ENCODE results near the gene NRBF2. TPM values are rescaled to one million over a fixed set of nuclear protein-coding genes. Genes with fewer than 3 reads are reported as not detected.
"Not testable (repeated sequence)": the region's sequence is repeated elsewhere in the genome, so short reads cannot be mapped to it uniquely, and the experiment has no call there.

The NRBF2 gene
- 10.4 TPM for total RNA-seq
- long read RNA-seq, transcript NRBF2-201 (4 exons, 1,853 nt), result major isoform, 8 of 9 reads
- long read RNA-seq, partial matches to known transcripts, result 0 of 9 reads
- long read RNA-seq, other reads (novel, unspliced or antisense), result 1 of 9 reads

DNA sequence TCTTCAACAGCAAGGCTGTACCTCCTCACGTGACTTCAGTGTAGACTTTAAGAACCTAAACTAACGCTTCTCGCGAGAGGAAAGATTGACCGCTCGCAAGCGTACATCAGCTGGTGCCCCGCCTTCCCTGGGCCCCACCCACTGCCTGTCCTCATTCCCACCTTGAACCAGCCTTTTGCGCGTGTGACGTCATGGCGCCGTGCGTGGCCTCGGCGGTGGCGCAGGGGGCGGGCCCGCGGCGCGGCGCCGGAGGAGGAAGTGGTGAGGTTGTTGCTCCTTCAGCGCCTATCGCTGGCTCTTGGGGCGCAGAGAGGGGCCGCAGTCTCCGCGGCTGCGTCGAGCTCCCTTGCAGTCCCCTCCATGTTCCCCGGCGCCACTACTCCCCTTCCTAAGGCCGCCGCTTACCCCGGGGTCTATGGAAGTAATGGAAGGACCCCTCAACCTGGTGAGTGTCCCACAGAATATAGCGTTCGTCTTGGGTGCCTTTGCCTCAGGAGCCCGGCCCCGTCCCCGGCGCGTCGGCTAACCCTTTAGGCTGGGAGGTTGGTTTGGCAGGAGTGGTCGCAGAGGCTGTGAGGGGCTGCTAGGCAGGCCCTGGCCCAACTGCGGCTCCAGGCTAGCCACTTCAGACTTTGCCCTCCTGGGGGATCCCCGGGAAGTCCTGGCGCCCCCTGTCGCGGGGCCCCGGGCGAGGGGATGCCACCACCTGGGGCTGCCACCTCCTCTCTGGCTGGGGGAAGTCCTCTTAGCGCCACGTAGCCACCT lies at the start of gene NRBF2:
NRBF2 (plus strand) TSS at position 273 of the 765 bp plus-strand sequence; CDS start at position 416, 143 bp downstream.
- peak; percentile 100 for ATAC-seq

DNA sequence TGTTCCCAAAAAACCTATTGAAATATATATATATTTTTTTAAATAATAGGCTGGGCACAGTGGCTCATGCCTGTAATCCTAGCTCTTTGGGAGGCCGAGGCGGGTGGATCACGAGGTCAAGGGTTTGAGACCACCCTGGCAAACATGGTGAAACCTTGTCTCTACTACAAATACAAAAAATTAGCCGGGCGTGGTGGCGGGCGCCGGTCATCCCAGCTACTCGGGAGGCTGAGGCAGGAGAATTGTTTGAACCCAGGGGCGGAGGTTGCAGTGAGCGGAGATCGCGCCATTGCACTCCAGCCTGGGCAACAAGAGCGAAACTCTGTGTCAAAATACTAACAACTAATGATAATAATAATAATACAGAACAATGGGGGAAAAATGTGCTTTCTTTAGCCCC lies 49.7 kb upstream of the NRBF2 start:
- DNase-seq (ENCODE audit: missing footprints); ATAC-seq: not testable (repeated sequence)
- intact Hi-C loops (cut with DNase I), result loop anchor here (5.0 to 10.0 kb wide), 2 partner anchors 71 to 471 kb away; no protein-coding TSS in a partner anchor

More for the DNA sequence above, at the start of gene NRBF2:
- intact Hi-C loops (cut with DNase I), result loop anchor here (2.0 kb wide), 1 partner anchor 18 kb away; no protein-coding TSS in a partner anchor
- peak; percentile 99 for DNase-seq (ENCODE audit: missing footprints)

DNA sequence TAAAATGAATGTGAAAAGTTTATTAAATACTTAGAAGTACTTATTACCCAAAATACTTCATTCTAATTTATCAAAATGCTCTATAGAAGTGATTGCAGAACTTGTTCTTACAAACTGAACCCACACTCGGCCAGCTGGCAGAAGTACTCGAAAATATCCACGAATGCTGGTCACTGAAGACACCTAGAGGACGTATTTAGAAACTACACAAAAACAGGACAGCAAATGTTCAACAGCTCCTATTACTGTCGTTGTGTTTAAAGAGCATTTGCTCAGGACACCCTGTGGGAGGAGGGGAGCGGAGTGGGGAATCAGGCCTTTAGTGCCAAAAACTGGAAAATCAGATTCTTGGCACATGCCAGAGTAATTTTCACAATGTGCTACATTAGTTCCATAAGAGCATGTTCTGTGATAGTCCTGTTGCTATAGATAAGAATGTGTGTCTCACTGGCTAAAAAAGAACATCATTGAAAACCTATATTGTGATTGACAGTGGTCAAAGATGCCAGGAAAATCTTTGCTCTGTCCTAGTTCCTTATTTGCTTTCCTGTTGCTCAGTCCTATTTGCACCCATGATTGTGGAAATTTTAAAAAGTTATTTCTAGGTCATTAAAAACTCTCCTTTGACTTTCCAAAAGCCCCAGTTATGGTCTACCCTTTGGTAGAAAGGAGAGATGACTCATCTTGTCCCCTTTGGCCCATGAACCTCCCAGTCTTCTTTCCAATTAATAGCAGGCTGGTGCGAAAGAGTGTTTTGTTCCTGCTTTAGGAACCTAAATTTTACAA lies 49.0 kb upstream of the NRBF2 start:
- intact Hi-C loops (cut with DNase I), result loop anchor here (1.0 to 10.0 kb wide), 4 partner anchors 71 to 490 kb away; no protein-coding TSS in a partner anchor
- DNase-seq (ENCODE audit: missing footprints) (peak; percentile 74), ATAC-seq (peak; percentile 91)

DNA sequence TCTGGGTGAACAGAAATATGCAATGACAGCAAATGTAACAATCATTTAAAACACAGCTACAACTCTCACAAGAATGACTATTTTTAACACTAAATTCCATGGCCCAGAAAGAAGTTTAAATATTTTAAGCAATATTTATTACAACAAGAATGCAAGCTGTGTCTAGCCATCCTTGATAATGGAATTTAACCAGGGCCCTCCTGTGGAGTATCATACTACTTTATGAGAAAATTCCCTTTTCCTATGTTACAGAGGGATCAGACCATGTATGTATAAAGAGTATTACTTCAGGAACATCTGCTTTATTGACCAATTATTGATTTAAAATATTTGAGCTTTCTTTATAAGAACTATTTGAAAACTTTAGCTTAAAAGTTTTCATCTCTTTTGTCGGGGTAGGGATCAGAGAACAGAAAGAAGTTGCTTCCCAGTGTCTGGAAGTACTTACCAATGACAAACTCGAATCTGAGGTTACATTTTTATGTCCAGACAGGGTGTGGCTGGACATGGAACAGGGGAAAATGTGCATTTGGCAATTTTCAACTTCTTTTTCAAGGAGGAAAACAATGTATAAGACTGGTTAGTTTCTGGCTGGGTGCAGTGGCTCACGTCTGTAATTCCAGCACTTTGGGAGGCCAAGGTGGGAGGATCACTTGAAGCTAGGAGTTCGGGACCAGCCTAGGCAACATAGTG lies 48.3 kb upstream of the NRBF2 start:
- no peak for DNase-seq (ENCODE audit: missing footprints)
- no peak for ATAC-seq
- intact Hi-C loops (cut with DNase I), result loop anchor here (1.0 to 10.0 kb wide), 5 partner anchors 70 to 648 kb away; no protein-coding TSS in a partner anchor

DNA sequence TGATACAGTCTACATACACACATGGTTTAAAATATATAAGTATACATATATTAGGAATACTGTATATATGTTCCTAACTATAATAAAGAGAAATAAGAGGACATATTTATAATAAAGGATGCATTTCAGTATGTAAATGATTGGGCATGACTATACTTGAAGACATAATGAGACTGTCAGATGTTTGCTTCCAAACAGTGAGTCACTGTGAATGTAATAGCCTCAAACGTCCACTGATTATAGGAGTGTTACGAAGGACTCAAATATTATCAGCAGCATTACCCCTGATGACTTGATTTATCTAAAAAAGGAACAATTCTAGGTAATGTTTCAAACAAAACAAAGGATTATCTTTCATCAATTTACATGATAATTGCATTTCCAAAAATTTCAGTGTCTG lies 39.9 kb upstream of the NRBF2 start:
- intact Hi-C loops (cut with DNase I), result no loop called here
- DNase-seq (ENCODE audit: missing footprints), result no peak
- no peak for ATAC-seq

DNA sequence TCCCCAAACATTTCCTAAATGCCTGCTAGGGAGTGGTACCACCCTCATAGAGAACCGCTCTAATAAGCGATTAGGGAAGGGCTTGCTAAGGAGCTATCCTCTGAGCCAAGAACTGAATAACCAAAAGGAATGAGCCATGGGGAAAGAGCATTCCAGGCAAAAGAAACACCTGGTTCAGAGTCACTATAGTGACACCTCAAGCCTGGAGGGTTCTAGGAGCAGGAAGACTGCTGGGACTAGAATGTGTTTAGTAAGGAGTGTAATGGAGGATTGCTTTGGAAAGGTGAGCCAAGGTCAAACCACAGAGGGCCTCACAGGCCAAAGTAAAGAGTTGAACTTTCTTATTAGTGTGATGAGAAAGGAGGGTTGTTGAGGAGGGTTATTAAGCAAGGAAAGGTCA lies 38.7 kb upstream of the NRBF2 start:
- no peak for ATAC-seq

DNA sequence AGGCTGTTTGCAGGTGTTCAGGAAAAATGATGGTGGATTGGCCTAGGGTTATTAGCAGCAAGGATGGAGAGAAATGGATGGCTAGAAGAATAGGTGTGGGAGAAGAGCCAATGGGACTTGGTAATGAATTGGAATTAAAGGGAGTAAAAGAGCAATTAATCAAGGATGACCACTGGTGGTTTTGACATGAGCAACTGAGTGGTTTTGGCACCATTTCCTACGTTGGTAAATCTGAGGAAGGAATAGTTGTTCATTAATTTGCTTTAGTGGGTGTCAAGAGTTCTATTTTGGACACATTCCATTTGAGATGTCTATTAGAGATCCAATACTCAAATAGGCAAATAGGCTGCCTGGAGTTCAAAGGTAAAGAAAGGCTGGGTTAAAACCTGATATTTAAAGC lies 38.2 kb upstream of the NRBF2 start:
- ATAC-seq (no peak), DNase-seq (ENCODE audit: missing footprints) (no peak)
- intact Hi-C loops (cut with DNase I), result no loop called here

More for the DNA sequence above, 38.7 kb upstream of the NRBF2 start:
- intact Hi-C loops (cut with DNase I), result no loop called here
- no peak for DNase-seq (ENCODE audit: missing footprints)

DNA sequence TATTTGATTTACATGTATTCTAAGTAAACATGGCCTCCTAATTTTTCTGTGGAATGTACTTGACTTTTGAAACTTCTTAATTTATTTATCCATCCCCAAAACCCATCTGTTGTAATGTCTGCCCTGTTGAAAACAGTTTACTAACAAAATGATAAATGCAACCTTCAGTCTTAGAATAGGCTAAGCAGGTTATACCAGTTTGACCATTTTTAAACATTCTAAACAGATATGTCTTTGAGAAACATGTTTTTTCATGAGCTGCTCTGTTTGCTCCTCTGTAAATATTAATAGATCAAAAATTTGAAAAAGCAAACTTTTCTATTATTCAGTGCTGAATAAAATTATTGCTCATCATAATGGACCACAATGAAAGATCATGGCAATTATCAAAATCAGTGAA lies 33.4 kb upstream of the NRBF2 start:
- no peak for DNase-seq (ENCODE audit: missing footprints)
- ATAC-seq, result no peak
- intact Hi-C loops (cut with DNase I), result no loop called here

DNA sequence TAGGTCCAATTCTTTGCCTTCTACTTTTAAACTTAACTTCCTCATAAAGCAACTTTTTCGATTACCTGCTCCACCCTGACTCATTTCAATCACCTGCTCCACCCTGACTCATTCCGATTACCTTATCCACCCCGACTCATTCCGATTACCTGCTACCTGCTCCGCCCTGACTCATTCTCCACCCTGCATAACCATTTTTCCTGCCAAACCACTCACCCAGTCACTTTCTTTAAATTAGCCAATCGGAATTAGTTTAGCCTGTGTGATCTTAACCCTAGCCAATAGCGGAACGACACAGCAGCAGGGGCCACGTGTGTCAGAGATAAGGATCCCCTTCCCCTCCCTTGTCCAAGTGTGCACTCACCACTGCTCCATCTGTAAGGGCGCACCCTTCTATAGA lies 32.0 kb upstream of the NRBF2 start:
- ATAC-seq; DNase-seq (ENCODE audit: missing footprints); intact Hi-C loops (cut with DNase I): not testable (repeated sequence)

DNA sequence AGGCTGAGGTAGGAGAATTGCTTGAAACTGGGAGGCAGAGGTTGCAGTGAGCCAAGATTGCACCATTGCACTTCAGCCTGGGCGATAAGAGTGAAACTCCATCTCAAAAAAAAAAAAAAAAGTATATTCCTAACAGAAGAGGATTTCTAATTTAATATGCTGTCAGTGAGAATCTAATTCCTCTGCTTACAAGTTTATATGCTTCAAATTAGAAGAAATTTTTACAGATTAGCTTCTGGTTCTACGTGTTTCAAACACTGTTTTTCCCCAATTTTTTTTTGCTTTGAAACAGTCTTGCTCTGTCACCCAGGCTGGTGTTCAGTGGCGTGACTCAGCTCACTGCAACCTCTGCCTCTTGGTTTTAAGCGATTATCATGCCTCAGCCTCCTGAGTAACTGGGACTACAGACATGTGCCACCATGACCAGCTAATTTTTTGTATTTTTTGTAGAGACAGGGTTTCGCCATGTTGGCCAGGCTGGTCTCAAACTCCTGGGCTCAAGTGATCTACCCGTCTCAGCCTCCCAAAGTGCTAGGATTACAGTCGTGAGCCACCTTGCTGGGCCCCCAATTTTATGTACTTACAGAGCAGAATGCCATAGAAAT lies 30.7 kb upstream of the NRBF2 start:
- intact Hi-C loops (cut with DNase I); DNase-seq (ENCODE audit: missing footprints); ATAC-seq: not testable (repeated sequence)

DNA sequence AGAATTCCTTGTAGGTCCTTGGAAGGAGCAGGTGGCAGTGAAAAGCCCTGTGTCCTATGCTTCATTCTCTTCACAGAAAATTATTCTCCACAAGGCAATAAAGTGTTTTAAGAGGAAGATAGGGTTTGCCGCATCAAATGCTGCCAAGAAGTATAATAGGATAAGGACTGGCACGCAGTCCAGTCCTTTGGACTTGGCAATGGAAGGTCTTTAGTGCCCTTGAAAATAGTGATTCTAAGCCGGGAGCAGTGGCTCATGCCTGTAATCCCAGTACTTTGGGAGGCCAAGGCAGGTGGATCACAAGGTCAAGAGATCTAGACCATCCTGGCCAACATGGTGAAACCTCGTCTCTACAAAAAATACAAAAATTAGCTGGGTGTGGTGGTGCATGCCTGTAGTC lies 29.9 kb upstream of the NRBF2 start:
- ATAC-seq; intact Hi-C loops (cut with DNase I); DNase-seq (ENCODE audit: missing footprints): not testable (repeated sequence)

DNA sequence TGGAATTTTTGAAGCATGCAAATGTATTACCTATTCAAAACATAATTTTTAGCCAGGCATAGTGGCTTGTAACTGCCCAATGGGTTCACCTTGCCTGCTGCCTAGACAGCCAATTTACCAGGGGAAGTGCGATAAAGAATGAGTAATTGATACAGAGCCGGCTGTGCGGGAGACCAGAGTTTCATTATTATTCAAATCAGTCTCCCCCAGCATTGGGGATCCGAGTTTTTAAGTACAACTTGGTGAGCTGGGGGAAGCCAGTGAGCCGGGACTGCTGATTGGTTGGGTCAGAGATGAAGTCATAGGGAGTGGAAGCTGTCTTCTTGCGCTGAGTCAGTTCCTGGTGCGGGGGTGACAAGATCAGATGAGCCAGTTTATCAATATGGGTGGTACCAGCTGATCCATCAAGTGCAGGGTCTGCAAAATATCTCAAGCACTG lies 29.1 kb upstream of the NRBF2 start:
- DNase-seq (ENCODE audit: missing footprints) (no peak), ATAC-seq (no peak)
- intact Hi-C loops (cut with DNase I), result no loop called here

DNA sequence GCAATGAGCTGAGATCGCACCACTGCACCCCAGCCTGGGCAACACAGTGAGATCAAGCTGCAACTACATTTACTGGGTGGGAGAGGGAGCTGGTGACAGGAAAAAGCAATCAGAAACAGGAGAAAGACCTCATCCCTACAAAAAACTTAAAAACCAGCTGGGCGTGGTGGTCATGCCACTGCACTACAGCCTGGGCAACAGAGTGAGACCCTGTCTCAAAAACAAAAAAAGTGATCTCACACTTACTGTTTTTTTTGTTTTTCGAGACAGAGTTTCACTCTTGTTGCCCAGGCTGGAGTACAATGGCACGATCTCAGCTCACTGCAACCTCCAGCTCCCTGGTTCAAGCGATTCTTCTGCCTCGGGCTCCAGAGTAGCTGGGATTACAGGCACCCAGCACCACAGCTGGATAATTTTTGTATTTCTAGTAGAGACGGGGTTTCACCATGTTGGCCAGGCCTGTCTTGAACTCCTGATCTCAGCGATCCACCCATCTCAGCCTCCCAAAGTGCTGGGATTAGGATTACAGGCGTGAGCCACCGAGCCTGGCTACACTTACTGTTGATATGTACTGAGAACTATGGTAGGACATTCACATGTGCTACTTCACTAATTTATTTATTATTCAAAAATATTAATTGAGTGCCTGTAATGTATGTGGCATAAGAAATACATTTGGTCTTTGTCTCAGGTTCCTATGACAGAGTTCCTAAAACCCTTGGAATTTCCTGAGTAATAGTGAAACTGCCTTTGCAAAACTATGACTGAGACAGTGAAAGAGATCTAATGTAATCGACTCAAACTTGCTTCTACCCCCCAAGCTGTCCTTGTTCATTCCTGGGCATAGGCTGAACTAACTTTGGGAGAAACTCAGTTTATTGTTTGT lies 27.7 kb upstream of the NRBF2 start:
- ATAC-seq (no peak), DNase-seq (ENCODE audit: missing footprints) (no peak)
- intact Hi-C loops (cut with DNase I), result no loop called here

DNA sequence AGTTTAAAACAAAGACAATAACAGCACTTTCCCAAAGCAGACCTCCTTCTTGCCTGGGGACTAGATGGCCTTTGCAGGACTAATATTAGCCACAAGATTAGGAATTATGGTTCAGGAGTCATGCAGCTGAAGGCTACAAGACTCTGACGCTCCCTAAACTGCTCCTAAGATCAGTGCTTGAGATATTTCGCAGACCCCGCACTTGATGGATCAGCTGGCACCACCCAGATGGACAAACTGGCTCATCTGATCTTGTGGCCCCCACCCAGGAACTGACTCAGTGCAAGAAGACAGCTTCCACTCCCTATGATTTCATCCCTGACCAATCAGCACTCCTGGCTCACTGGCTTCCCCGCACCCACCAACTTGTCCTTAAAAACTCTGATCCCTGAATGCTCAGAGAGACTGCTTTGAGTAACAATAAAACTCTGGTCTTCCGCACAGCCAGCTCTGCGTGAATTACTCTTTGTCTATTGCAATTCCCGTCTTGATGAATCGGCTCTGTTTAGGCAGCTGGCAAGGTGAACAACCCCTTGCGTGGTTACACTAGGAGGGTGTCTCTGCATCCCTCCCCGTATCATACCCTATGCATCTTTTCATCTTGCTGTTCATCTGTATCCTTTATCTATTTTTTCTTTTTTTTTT lies 26.9 kb upstream of the NRBF2 start:
- ATAC-seq, result no peak
- no peak for DNase-seq (ENCODE audit: missing footprints)
- intact Hi-C loops (cut with DNase I), result no loop called here

DNA sequence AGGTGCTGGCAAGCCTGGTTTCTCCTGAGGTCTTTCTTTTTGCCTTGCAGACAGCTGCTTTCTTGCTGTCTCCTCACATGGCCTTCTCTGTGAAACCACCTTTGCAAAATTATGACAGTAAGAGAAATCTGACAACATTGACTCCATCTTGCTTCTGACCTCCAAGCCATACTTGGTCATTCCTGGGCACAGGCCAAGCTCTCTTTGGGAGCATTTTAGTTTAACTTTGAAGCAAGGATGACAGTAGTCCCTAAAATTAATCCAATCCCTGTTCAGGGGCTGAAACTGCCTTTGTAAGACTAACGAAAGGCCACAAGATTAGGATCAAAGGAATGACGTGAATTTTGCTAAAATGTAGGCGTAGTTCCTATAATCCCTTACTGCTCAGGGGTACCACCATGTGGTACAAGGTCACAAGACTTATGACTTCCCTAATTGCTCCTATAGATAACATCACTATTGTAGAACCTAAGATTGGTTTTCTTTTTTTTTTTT lies 25.1 kb upstream of the NRBF2 start:
- intact Hi-C loops (cut with DNase I), result no loop called here
- no peak for ATAC-seq

DNA sequence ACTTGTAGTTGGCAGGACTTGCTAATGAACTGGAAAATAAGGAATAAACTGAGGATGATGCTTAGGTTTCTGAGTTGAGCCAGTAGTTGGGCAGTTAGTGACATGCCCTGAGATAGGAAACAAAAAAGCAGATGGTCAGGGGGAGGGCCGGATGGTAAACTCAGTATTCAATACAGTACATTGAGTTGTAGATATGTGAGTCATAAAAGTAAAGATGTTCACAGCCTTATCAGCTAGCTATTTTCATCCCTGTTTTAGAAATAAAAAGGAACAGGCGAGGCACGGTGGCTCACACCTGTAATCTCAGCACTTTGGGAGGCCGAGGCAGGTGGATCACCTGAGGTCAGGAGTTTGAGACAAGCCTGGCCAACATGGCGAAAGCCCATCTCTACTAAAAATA lies 22.2 kb upstream of the NRBF2 start:
- no peak for DNase-seq (ENCODE audit: missing footprints)
- no peak for ATAC-seq

More for the DNA sequence above, 25.1 kb upstream of the NRBF2 start:
- DNase-seq (ENCODE audit: missing footprints), result no peak

More for the DNA sequence above, 22.2 kb upstream of the NRBF2 start:
- intact Hi-C loops (cut with DNase I), result no loop called here

Measured in Right ventricle myocardium inferior (tissue), 1 donor.